ENCODE measurements around the gene PPT2.

PPT2 gene

GRCh38 chr6:32151181-32151862 lies 2.6 kb upstream of the PPT2 start:
- TF ChIP-seq, protein P1, sequence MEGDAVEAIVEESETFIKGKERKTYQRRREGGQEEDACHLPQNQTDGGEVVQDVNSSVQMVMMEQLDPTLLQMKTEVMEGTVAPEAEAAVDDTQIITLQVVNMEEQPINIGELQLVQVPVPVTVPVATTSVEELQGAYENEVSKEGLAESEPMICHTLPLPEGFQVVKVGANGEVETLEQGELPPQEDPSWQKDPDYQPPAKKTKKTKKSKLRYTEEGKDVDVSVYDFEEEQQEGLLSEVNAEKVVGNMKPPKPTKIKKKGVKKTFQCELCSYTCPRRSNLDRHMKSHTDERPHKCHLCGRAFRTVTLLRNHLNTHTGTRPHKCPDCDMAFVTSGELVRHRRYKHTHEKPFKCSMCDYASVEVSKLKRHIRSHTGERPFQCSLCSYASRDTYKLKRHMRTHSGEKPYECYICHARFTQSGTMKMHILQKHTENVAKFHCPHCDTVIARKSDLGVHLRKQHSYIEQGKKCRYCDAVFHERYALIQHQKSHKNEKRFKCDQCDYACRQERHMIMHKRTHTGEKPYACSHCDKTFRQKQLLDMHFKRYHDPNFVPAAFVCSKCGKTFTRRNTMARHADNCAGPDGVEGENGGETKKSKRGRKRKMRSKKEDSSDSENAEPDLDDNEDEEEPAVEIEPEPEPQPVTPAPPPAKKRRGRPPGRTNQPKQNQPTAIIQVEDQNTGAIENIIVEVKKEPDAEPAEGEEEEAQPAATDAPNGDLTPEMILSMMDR (IDR thresholded peaks at IDR 0.05; ENCODE audit: control insufficient read depth, insufficient read depth, low read depth, low read length, missing control alignments): no peak
- peak overlapping the region; percentile 37 for H3K4me3 ChIP-seq (ENCODE audit: control insufficient read depth, low read depth, low read length)
- DNase-seq (ENCODE audit: low read depth): no peak

DNA sequence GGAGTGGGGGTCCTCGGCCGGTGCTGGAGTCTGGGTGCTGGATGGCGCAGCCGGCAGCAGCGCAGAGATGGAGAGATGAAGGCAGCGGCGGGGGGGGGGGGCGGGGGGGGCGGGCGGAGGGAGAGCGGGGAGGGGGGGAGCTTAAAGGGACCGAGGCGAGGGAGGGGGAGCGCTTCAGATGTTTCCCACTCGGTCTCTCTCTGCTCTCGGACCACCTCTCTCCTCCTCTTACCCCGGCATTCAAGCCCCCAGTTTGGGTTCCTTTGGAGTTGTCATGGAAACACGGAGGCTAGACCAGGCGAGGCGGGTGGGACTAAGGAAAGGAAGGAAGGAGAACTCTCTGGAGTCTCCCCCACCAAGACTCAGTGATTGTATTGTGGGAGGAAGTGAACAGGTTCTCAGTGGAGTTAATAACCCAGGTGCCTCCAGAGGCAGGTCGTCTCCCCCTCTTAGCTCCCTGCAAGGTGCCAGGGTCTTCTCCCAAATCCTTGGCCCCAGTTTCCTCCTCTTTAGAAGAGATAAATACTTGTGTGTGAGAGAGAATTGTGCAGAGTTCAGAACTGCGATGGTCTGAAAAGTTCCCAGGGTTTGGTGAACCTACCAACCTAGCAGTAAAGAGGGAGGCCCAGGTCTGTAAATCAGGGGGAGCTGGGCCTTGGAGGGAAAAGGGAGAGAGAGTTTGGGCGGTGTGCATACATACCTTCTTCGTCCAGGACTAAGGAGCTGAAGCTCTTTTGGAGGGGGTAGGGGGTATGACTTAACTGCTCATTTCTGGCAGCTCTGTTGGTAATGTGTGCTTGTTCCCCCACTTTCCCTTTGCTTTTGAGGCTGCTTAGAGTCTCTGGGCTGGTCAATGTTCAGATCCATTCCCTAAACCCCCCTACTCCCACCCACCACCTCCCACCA lies 1.8 kb upstream of the PPT2 start, which contains the start of gene PRRT1:
PRRT1 (minus strand) TSS at position 77 of the 906 bp plus-strand sequence. CDS start 112 bp downstream, outside the sequence.
- peak within 1 kb of the TSS; percentile 80 for H3K4me3 ChIP-seq (ENCODE audit: control insufficient read depth, low read depth, low read length)
- no peak for DNase-seq (ENCODE audit: low read depth)
- TF ChIP-seq, protein P1 (IDR thresholded peaks at IDR 0.05; ENCODE audit: control insufficient read depth, insufficient read depth, low read depth, low read length, missing control alignments): no peak

DNA sequence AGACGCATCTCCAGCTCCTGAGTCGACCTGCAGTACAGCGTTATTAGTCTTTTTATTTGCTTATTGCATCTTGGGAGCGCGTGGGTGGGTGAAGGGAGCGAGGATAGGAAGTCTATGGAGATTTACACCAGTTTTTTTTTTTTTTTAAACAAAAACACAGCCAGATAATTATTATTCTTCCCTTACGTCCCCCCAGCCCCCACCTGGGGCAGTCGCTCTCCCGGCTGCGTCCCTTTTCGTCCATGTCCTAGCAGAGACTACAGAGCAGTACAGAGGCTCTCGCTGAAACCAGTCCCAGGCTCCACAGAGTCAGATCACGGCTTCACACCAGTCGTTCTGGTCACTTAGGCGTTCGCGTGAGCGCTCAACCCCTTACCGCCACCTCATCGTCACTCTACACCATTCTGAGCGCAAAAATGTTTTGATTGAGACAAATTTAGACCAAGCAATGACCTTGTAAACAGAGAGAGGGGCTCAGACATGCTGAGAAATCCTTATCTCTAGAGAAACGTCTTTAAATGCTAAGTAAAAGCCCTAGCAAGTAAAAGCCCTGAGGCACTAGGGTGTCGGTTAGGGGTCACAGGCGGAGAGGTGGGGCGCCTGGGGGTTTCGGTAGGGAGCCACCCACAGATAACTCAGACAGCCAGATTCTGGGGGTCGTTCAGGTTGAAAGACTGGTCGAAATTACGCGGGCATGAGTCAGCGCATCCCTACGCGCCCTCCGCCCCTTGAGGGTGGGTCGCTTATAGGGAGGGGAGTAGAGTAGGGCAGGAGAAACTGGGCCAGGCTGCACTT lies 975 bp upstream of the PPT2 start:
- TF ChIP-seq, protein P1 (IDR thresholded peaks at IDR 0.05; ENCODE audit: control insufficient read depth, insufficient read depth, low read depth, low read length, missing control alignments): no peak
- DNase-seq (ENCODE audit: low read depth): no peak
- peak overlapping the region; percentile 80 for H3K4me3 ChIP-seq (ENCODE audit: control insufficient read depth, low read depth, low read length)

DNA sequence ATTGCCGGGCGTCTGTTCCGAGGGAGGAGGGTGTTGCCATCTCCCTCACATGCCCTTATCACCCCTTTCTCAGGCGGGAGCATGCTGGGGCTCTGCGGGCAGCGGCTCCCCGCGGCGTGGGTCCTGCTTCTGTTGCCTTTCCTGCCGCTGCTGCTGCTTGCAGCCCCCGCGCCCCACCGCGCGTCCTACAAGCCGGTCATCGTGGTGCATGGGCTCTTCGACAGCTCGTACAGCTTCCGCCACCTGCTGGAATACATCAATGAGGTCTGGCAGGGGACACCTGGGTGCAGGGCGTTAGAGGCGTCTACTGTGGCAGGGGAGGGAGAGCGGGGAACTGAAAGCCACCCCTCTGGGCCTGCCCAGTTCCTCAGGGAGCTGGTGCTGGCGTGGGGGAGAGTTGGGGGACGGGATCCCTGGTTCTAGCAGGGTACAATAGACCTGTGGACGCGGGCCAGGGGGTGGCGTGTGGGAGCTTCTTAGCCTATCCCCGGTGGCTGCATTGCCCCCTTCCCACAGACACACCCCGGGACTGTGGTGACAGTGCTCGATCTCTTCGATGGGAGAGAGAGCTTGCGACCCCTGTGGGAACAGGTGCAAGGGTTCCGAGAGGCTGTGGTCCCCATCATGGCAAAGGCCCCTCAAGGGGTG lies 697 bp downstream of the PPT2 start:
- no peak for DNase-seq (ENCODE audit: low read depth)

GRCh38 chr6:32156891-32157290 lies 3.0 kb downstream of the PPT2 start:
- no peak overlapping the region for H3K4me3 ChIP-seq (ENCODE audit: control insufficient read depth, low read depth, low read length)
- DNase-seq (ENCODE audit: low read depth): no peak
- TF ChIP-seq, protein P1 (IDR thresholded peaks at IDR 0.05; ENCODE audit: control insufficient read depth, insufficient read depth, low read depth, low read length, missing control alignments): no peak

More for the DNA sequence above, 697 bp downstream of the PPT2 start:
- peak overlapping the region; percentile 80 for H3K4me3 ChIP-seq (ENCODE audit: control insufficient read depth, low read depth, low read length)
- TF ChIP-seq, protein P1 (IDR thresholded peaks at IDR 0.05; ENCODE audit: control insufficient read depth, insufficient read depth, low read depth, low read length, missing control alignments): peak; percentile 57

DNA sequence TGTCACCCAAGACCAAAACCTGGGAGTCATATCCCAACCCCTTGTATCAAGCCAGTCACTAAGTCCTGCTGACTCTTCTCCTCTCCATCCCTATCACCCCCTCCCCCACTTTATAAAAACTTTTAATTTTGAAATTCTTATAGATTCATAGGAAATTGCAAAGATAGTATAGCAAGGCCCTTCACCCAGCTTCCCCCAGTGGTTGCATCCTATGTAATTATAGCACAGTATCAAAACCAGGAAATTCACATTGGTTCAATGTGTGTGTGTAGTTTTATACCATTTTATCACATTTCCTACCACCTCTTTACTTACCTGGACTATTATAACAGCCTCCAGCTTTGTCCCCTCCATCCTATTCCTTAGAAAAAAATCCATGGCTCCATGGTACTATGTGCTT lies 4.1 kb downstream of the PPT2 start:
- TF ChIP-seq, protein P1 (IDR thresholded peaks at IDR 0.05; ENCODE audit: control insufficient read depth, insufficient read depth, low read depth, low read length, missing control alignments): no peak
- no peak for DNase-seq (ENCODE audit: low read depth)
- no peak overlapping the region for H3K4me3 ChIP-seq (ENCODE audit: control insufficient read depth, low read depth, low read length)

Data from AG09309 (cell line).